Tibial nerve (tissue), 4 donors: ENCODE results near the gene PINK1. TPM values are rescaled to one million over a fixed set of nuclear protein-coding genes. Genes with fewer than 3 reads are reported as not detected.

Experiments
- DNase-seq, 2 donors: peaks; one replicate each; pipeline ENCODE4 v3.0.0-alpha.2; 2019; ENCODE audit warnings: low spot score in 2 of 2
- H3K27ac ChIP-seq, 4 donors: fragments of 200-600 bp; sonication (generic) in 3 of 4; one replicate each; pipeline ENCODE4 v1.5.1; 2017 to 2019; ENCODE audit warnings: mild to moderate bottlenecking in 1 of 4
- H3K27me3 ChIP-seq, 2 donors: fragments of 200-600 bp; sonication (generic) in 1 of 2; one replicate each; pipeline versions ENCODE4 v1.5.1 to v1.6.0; 2017 to 2019
- H3K36me3 ChIP-seq, 3 donors: fragments of 200-600 bp; sonication (generic); one replicate each; pipeline ENCODE4 v1.5.1; 2018 to 2019
- H3K4me1 ChIP-seq, 4 donors: fragments of 200-600 bp; sonication (generic) in 3 of 4; one replicate each; pipeline ENCODE4 v1.5.1; 2017 to 2019
- H3K4me3 ChIP-seq, 4 donors: fragments of 200-600 bp; sonication (generic) in 3 of 4; one replicate each; pipeline ENCODE4 v1.5.1; 2017 to 2019; ENCODE audit warnings: mild to moderate bottlenecking in 1 of 4, moderate library complexity in 1 of 4
- H3K9me3 ChIP-seq, 4 donors: fragments of 200-600 bp; sonication (generic) in 3 of 4; one replicate each; pipeline ENCODE4 v1.5.1; 2017 to 2019
- CTCF ChIP-seq, 5 experiments: fragments of 200-600 bp in 3 of 5; fragments of 450-650 bp in 2 of 5; sonication (generic) in 3 of 5; IDR thresholded peaks; one replicate each; pipeline ENCODE4 v1.5.1; 2016 to 2019; ENCODE audit warnings: antibody characterized with exemption in 5 of 5, mild to moderate bottlenecking in 3 of 5, moderate library complexity in 2 of 5
- EP300 ChIP-seq, 2 donors: sonication (generic); formaldehyde crosslinking; IDR thresholded peaks; one replicate each; pipeline ENCODE4 v1.6.1; 2017; ENCODE audit warnings: antibody characterized with exemption in 2 of 2, mild to moderate bottlenecking in 1 of 2
- POLR2A ChIP-seq, 2 donors: fragments of 450-650 bp; IDR thresholded peaks; one replicate each; pipeline ENCODE4 v1.6.1; 2017; ENCODE audit warnings: antibody characterized with exemption in 2 of 2, mild to moderate bottlenecking in 2 of 2, moderate library complexity in 2 of 2
- whole genome bisulfite sequencing, 2 donors: methylation state at CpG; one replicate each; pipeline ENCODE4 v1.1.5; 2018; 5-methylcytosine and 5-hydroxymethylcytosine counted together
- total RNA-seq, 4 donors: library from RNA; depleted of rRNA; stranded (reverse); fragments of >200 nt; gene quantifications; one replicate each; pipeline ENCODE4 v1.1.0, GENCODE V29; 2016

PINK1 gene
- total RNA-seq, 4 donors from 2014 or later: 93.9 to 134 (median 124) TPM

- TF ChIP-seq EP300 (IDR thresholded peaks at IDR 0.05) (no peak), CTCF (IDR thresholded peaks at IDR 0.05) (no peak), POLR2A (IDR thresholded peaks at IDR 0.05) (no peak)
- H3K4me3 ChIP-seq: no peak overlapping the region
- H3K9me3 ChIP-seq: no peaks in the 10 kb centered on the region
- no peak for DNase-seq
- H3K27me3 ChIP-seq: no peaks in the 10 kb centered on the region
- no peaks in the 10 kb centered on the region for H3K4me1 ChIP-seq
- 93% methylated on average over 15 of the region's 15 CpGs for WGBS, 2 donors
- no peak overlapping the region for H3K27ac ChIP-seq
- H3K36me3 ChIP-seq: peaks cover 7 to 99% (median 28%) of the 10 kb centered on the region in 3 donors
Observed at GRCh38 chr1:20652300-20652699, 19.0 kb downstream of the PINK1 start.

GRCh38 chr1:20654104-20654690, 20.9 kb downstream of the PINK1 start:
- 79 to 81% methylated on average over 20 of the region's 20 CpGs for WGBS, 2 donors
- H3K36me3 ChIP-seq: peaks cover 7 to 92% (median 28%) of the 10 kb centered on the region in 3 donors

GRCh38 chr1:20657024-20657423, 23.8 kb downstream of the PINK1 start:
- Histone ChIP-seq H3K4me3 (no peak overlapping the region), H3K4me1 (peaks cover 0 to 26% (median 12%) of the 10 kb centered on the region in 4 donors), H3K36me3 (peaks cover 7 to 65% (median 28%) of the 10 kb centered on the region in 3 donors), H3K27ac (no peak overlapping the region), H3K9me3 (no peaks in the 10 kb centered on the region), H3K27me3 (no peaks in the 10 kb centered on the region)
- TF ChIP-seq CTCF (IDR thresholded peaks at IDR 0.05) (no peak), POLR2A (IDR thresholded peaks at IDR 0.05) (no peak), EP300 (IDR thresholded peaks at IDR 0.05) (no peak)
- 87 to 88% methylated on average over 12 of the region's 12 CpGs for WGBS, 2 donors
- DNase-seq: no peak

More at GRCh38 chr1:20654104-20654690, 20.9 kb downstream of the PINK1 start:
- Histone ChIP-seq H3K4me1 (peaks cover 0 to 7% (median 1%) of the 10 kb centered on the region in 4 donors), H3K27me3 (no peaks in the 10 kb centered on the region), H3K9me3 (no peaks in the 10 kb centered on the region), H3K27ac (no peak overlapping the region), H3K4me3 (no peak overlapping the region)
- DNase-seq: no peak
- TF ChIP-seq EP300 (IDR thresholded peaks at IDR 0.05) (no peak), POLR2A (IDR thresholded peaks at IDR 0.05) (no peak), CTCF (IDR thresholded peaks at IDR 0.05) (no peak)

- Histone ChIP-seq H3K9me3 (no peaks in the 10 kb centered on the region), H3K4me3 (no peak overlapping the region), H3K36me3 (peaks cover 4 to 52% (median 20%) of the 10 kb centered on the region in 3 donors), H3K27ac (no peak overlapping the region), H3K4me1 (peaks cover 0 to 35% (median 12%) of the 10 kb centered on the region in 4 donors), H3K27me3 (no peaks in the 10 kb centered on the region)
- no peak for DNase-seq
- no peak for TF ChIP-seq CTCF (IDR thresholded peaks at IDR 0.05)
- no peak for TF ChIP-seq POLR2A (IDR thresholded peaks at IDR 0.05)
- TF ChIP-seq EP300 (IDR thresholded peaks at IDR 0.05): no peak
- 85 to 88% methylated on average over 16 of the region's 16 CpGs for WGBS, 2 donors
Observed at GRCh38 chr1:20658166-20658915, 25.1 kb downstream of the PINK1 start.

- peak overlapping the region in 1 of 4 donors; percentile 80 for H3K27ac ChIP-seq
- H3K4me1 ChIP-seq: peaks cover 0 to 35% (median 12%) of the 10 kb centered on the region in 4 donors
- 7 to 12% methylated on average over 3 of the region's 3 CpGs for WGBS, 2 donors
- H3K4me3 ChIP-seq: peak overlapping the region; percentile 55 to 91 (median 86)
- TF ChIP-seq CTCF (IDR thresholded peaks at IDR 0.05): no peak
- TF ChIP-seq POLR2A (IDR thresholded peaks at IDR 0.05): no peak
- TF ChIP-seq EP300 (IDR thresholded peaks at IDR 0.05): no peak
- H3K27me3 ChIP-seq: no peaks in the 10 kb centered on the region
- peaks cover 0 to 32% (median 9%) of the 10 kb centered on the region in 3 donors for H3K36me3 ChIP-seq
- no peaks in the 10 kb centered on the region for H3K9me3 ChIP-seq
- DNase-seq: no peak
Observed at GRCh38 chr1:20660363-20660762, 27.1 kb downstream of the PINK1 start.
